Brain microvascular endothelial cell (primary cell): ENCODE data around the gene SPACA6.

Source experiments
- DNase-seq: peaks from one replicate; pipeline ENCODE4 v3.0.0-alpha.2; 2020
- H3K27ac ChIP-seq: fragments of 250-450 bp; sonication (Bioruptor Pico); 2 replicates; pipeline ENCODE4 v1.5.1; 2020; ENCODE audit warnings: mild to moderate bottlenecking, moderate library complexity
- H3K27me3 ChIP-seq: fragments of 250-450 bp; sonication (Bioruptor Pico); replicated peaks from 2 replicates; pipeline ENCODE4 v1.5.1; 2020; ENCODE audit warnings: mild to moderate bottlenecking
- H3K36me3 ChIP-seq: fragments of 250-450 bp; sonication (Bioruptor Pico); replicated peaks from 2 replicates; pipeline ENCODE4 v1.5.1; 2020; ENCODE audit warnings: mild to moderate bottlenecking
- H3K4me3 ChIP-seq: 2 replicates; pipeline ENCODE4 v1.5.1; 2011; ENCODE audit warnings: low read depth, mild to moderate bottlenecking, control low read depth, low read length, moderate library complexity
- CTCF ChIP-seq: IDR thresholded peaks from 2 replicates; pipeline ENCODE4 v1.5.1; 2011; ENCODE audit warnings: low read depth, mild to moderate bottlenecking, moderate library complexity, low read length, control low read depth, inconsistent platforms; ENCODE audit errors: missing control alignments
- in situ Hi-C: cut with HindIII; loops from 2 replicates; pipeline ENCODE4 v1.10.0; 2017; ENCODE audit warnings: low sequenced_read_pairs, low pct_ligation_motif_present

The SPACA6 gene

GRCh38 chr19:51686171-51686570 lies 7.0 kb upstream of the SPACA6 start:
- Histone ChIP-seq H3K27ac (no peak overlapping the region), H3K36me3 (no peaks in the 10 kb centered on the region), H3K27me3 (no peaks in the 10 kb centered on the region), H3K4me3 (no peak overlapping the region)
- in situ Hi-C loops: no loop called here
- no peak for TF ChIP-seq CTCF
- DNase-seq: peak; percentile 20

GRCh38 chr19:51687791-51688670 lies 5.1 kb upstream of the SPACA6 start:
- in situ Hi-C loops: no loop called here
- no peak for TF ChIP-seq CTCF
- Histone ChIP-seq H3K27ac (peak overlapping the region; percentile 96), H3K27me3 (no peaks in the 10 kb centered on the region), H3K36me3 (no peaks in the 10 kb centered on the region), H3K4me3 (peak overlapping the region; percentile 88)
- DNase-seq: peak; percentile 48

- no peaks in the 10 kb centered on the region for H3K27me3 ChIP-seq
- DNase-seq: peak; percentile 88
- H3K4me3 ChIP-seq: peak overlapping the region; percentile 88
- peak; percentile 3 for TF ChIP-seq CTCF
- in situ Hi-C loops: no loop called here
- peaks cover 7% of the 10 kb centered on the region for H3K36me3 ChIP-seq
- peak overlapping the region; percentile 96 for H3K27ac ChIP-seq
Measured at GRCh38 chr19:51688671-51689571, 4.2 kb upstream of the SPACA6 start.

- Histone ChIP-seq H3K27ac (peak overlapping the region; percentile 96), H3K27me3 (no peaks in the 10 kb centered on the region), H3K4me3 (peak overlapping the region; percentile 88), H3K36me3 (peaks cover 14% of the 10 kb centered on the region)
- TF ChIP-seq CTCF: no peak
- peak; percentile 24 for DNase-seq
- in situ Hi-C loops: no loop called here
Measured at GRCh38 chr19:51689751-51690453, 3.2 kb upstream of the SPACA6 start.

GRCh38 chr19:51690454-51691073 lies 2.6 kb upstream of the SPACA6 start:
- Histone ChIP-seq H3K27ac (peak overlapping the region; percentile 96), H3K27me3 (no peaks in the 10 kb centered on the region)
- DNase-seq: peak; percentile 59

More at GRCh38 chr19:51690454-51691073, 2.6 kb upstream of the SPACA6 start:
- in situ Hi-C loops: no loop called here
- Histone ChIP-seq H3K36me3 (peaks cover 21% of the 10 kb centered on the region), H3K4me3 (peak overlapping the region; percentile 88)
- TF ChIP-seq CTCF: no peak
